Mammary epithelial cell (primary cell): Measurements from ENCODE around the gene HSFX1.

Experiments
- EZH2 ChIP-seq: IDR thresholded peaks from 2 replicates; pipeline ENCODE4 v1.6.1; 2012; ENCODE audit warnings: low read length, inconsistent platforms, borderline replicate concordance
- TF ChIP-seq, protein P1 (sequence below), 2 donors: IDR thresholded peaks in 1 of 2; conservative IDR thresholded peaks in 1 of 2; 2 replicates each; pipeline ENCODE4 v1.5.1; 2011 to 2012; ENCODE audit warnings: inconsistent platforms in 2 of 2, low read length in 2 of 2, mild to moderate bottlenecking in 2 of 2, control low read depth in 1 of 2, low read depth in 1 of 2; ENCODE audit not compliant: insufficient read depth in 1 of 2; ENCODE audit errors: extremely low read depth in 1 of 2

DNA sequence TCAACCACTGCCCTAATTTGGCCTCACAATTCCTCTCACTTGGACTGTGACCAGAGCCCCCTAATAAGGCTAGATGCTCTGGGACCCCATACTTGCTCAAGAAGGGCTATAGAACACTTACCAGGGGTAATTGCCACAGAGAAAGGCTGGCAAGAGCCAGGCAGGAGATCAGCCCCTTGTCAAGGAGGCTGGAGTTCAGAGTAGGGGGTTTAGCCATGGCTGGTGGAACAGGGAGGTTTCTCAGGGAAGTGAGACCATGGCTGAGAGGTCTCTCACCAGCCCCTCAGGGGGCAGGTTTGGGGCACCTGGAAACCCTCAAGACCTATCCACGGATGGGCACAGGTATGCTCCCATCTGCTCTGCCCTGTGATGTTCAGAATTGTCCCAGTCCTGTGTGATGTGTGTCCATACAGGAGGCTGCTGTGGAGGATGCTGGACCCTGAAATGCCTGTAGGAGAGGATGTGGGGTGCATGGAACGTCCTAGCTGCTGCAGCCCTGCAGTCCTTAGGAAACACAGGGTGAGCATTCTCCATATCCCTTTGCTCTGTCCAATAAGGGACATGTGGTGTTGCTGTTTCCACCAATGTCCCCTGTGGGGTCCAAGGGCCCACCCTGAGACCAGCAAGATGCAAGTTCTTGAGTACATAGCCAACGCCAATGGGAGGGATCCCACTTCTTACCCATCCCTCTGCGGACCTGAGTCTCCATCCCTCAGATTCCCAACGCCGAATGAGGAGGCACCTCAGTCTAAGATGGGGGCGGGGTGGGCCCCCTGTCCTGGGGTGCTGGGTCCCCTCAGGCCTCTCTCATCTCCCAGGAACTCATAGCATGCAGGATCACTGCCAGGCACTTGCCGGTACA lies 16.4 kb upstream of the HSFX1 start:
- TF ChIP-seq, protein P1, sequence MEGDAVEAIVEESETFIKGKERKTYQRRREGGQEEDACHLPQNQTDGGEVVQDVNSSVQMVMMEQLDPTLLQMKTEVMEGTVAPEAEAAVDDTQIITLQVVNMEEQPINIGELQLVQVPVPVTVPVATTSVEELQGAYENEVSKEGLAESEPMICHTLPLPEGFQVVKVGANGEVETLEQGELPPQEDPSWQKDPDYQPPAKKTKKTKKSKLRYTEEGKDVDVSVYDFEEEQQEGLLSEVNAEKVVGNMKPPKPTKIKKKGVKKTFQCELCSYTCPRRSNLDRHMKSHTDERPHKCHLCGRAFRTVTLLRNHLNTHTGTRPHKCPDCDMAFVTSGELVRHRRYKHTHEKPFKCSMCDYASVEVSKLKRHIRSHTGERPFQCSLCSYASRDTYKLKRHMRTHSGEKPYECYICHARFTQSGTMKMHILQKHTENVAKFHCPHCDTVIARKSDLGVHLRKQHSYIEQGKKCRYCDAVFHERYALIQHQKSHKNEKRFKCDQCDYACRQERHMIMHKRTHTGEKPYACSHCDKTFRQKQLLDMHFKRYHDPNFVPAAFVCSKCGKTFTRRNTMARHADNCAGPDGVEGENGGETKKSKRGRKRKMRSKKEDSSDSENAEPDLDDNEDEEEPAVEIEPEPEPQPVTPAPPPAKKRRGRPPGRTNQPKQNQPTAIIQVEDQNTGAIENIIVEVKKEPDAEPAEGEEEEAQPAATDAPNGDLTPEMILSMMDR (conservative IDR thresholded peaks at IDR 0.05 in 1 of 2, IDR thresholded peaks at IDR 0.05 in 1 of 2; ENCODE audit: extremely low read depth in 1 of 2, insufficient read depth in 1 of 2, low read depth in 1 of 2, low read length in 2 of 2), result no peak
- no peak for TF ChIP-seq EZH2
